ENCODE data around the gene ALOX5AP. TPM values are rescaled to one million over a fixed set of nuclear protein-coding genes. Genes with fewer than 3 reads are reported as not detected.

The ALOX5AP gene
- total RNA-seq, 1 experiment from 2014 or later = not detected

- H2AFZ ChIP-seq = no peak overlapping the region
- no peaks in the 10 kb centered on the region for H3K36me3 ChIP-seq (ENCODE audit: low read depth)
- H3K9me3 ChIP-seq (ENCODE audit: insufficient read depth, low read depth) = no peaks in the 10 kb centered on the region
- H3K4me2 ChIP-seq = no peak overlapping the region
- no peak for DNase-seq
- no peak for TF ChIP-seq CTCF (conservative IDR thresholded peaks at IDR 0.05)
- no peak for TF ChIP-seq EZH2 (IDR thresholded peaks at IDR 0.05; ENCODE audit: low read depth)
- H3K79me2 ChIP-seq (ENCODE audit: low read depth) = no peaks in the 10 kb centered on the region
- H3K4me3 ChIP-seq = no peak overlapping the region
- ChIA-PET POLR2A (ENCODE audit: unreplicated experiment) (no interaction called here), CTCF (no interaction called here)
- no TSS peak for BruUV-seq (replicated peaks)
- no peaks in the 10 kb centered on the region for H3K9me2 ChIP-seq (ENCODE audit: insufficient read depth)
- peaks cover 10% of the 10 kb centered on the region; the same call in 1 of the 2 replicates for H3F3A ChIP-seq (ENCODE audit: insufficient read depth, low read depth)
- peaks cover 15% of the 10 kb centered on the region for H3K4me1 ChIP-seq (replicated peaks; ENCODE audit: insufficient read depth)
- no peaks in the 10 kb centered on the region for H3K27me3 ChIP-seq (ENCODE audit: insufficient read depth, low read depth)
- H4K20me1 ChIP-seq (ENCODE audit: insufficient read depth) = no peaks in the 10 kb centered on the region
- intact Hi-C loops (cut with micrococcal nuclease; ENCODE audit: unreplicated experiment) = no loop called here
- no peak overlapping the region for H3K27ac ChIP-seq
Observed at GRCh38 chr13:30731361-30732045, 3.8 kb upstream of the ALOX5AP start.

GRCh38 chr13:30732046-30732390 lies 3.3 kb upstream of the ALOX5AP start:
- no peak overlapping the region for H3K4me2 ChIP-seq
- no peak for DNase-seq
- no TSS peak for BruUV-seq (replicated peaks)
- no peaks in the 10 kb centered on the region for H3K9me2 ChIP-seq (ENCODE audit: insufficient read depth)
- H3K27ac ChIP-seq = no peak overlapping the region
- H2AFZ ChIP-seq = no peak overlapping the region
- TF ChIP-seq EZH2 (IDR thresholded peaks at IDR 0.05; ENCODE audit: low read depth) (no peak), CTCF (conservative IDR thresholded peaks at IDR 0.05) (no peak)
- H3K4me1 ChIP-seq (replicated peaks; ENCODE audit: insufficient read depth) = peaks cover 15% of the 10 kb centered on the region
- POLR2A ChIA-PET (ENCODE audit: unreplicated experiment) = no interaction called here
- CTCF ChIA-PET = no interaction called here
- intact Hi-C loops (cut with micrococcal nuclease; ENCODE audit: unreplicated experiment) = no loop called here
- no peak overlapping the region for H3K4me3 ChIP-seq
- H4K20me1 ChIP-seq (ENCODE audit: insufficient read depth) = no peaks in the 10 kb centered on the region
- H3K9me3 ChIP-seq (ENCODE audit: insufficient read depth, low read depth) = no peaks in the 10 kb centered on the region
- no peaks in the 10 kb centered on the region for H3K36me3 ChIP-seq (ENCODE audit: low read depth)
- no peaks in the 10 kb centered on the region for H3K79me2 ChIP-seq (ENCODE audit: low read depth)
- no peaks in the 10 kb centered on the region for H3K27me3 ChIP-seq (ENCODE audit: insufficient read depth, low read depth)
- H3F3A ChIP-seq (ENCODE audit: insufficient read depth, low read depth) = peaks cover 10% of the 10 kb centered on the region; the same call in 1 of the 2 replicates

GRCh38 chr13:30734439-30734838 lies 904 bp upstream of the ALOX5AP start:
- peak overlapping the region; percentile 51 for H3K27ac ChIP-seq
- no peak overlapping the region for H2AFZ ChIP-seq
- H3K27me3 ChIP-seq (ENCODE audit: insufficient read depth, low read depth) = no peaks in the 10 kb centered on the region
- peak in 1 of 2 experiments; percentile 61 for DNase-seq
- no peak for TF ChIP-seq EZH2 (IDR thresholded peaks at IDR 0.05; ENCODE audit: low read depth)
- TF ChIP-seq CTCF (conservative IDR thresholded peaks at IDR 0.05) = no peak
- ChIA-PET POLR2A (ENCODE audit: unreplicated experiment) (no interaction called here), CTCF (no interaction called here)
- intact Hi-C loops (cut with micrococcal nuclease; ENCODE audit: unreplicated experiment) = no loop called here
- H3K4me2 ChIP-seq = peak overlapping the region; percentile 38; the same call in 1 of the 2 replicates
- no peaks in the 10 kb centered on the region for H4K20me1 ChIP-seq (ENCODE audit: insufficient read depth)
- no peaks in the 10 kb centered on the region for H3K79me2 ChIP-seq (ENCODE audit: low read depth)
- H3K9me2 ChIP-seq (ENCODE audit: insufficient read depth) = no peaks in the 10 kb centered on the region
- peaks cover 16% of the 10 kb centered on the region for H3F3A ChIP-seq (ENCODE audit: insufficient read depth, low read depth)
- H3K4me1 ChIP-seq (replicated peaks; ENCODE audit: insufficient read depth) = peaks cover 32% of the 10 kb centered on the region
- H3K9me3 ChIP-seq (ENCODE audit: insufficient read depth, low read depth) = no peaks in the 10 kb centered on the region
- BruUV-seq (replicated peaks) = no TSS peak
- no peaks in the 10 kb centered on the region for H3K36me3 ChIP-seq (ENCODE audit: low read depth)
- no peak overlapping the region for H3K4me3 ChIP-seq
